GM19023 (cell line): Measurements from ENCODE around the gene UCK2.
A peak's percentile ranks its signal among the peaks of the same experiment; 100 is the strongest.

Experiments
- ATAC-seq: cut with Tn5 transposase; IDR thresholded peaks from one replicate; pipeline ENCODE4 v1.9.1; 2021; ENCODE audit warnings: mild to moderate bottlenecking, moderate library complexity; ENCODE audit not compliant: unreplicated experiment

The UCK2 gene

DNA sequence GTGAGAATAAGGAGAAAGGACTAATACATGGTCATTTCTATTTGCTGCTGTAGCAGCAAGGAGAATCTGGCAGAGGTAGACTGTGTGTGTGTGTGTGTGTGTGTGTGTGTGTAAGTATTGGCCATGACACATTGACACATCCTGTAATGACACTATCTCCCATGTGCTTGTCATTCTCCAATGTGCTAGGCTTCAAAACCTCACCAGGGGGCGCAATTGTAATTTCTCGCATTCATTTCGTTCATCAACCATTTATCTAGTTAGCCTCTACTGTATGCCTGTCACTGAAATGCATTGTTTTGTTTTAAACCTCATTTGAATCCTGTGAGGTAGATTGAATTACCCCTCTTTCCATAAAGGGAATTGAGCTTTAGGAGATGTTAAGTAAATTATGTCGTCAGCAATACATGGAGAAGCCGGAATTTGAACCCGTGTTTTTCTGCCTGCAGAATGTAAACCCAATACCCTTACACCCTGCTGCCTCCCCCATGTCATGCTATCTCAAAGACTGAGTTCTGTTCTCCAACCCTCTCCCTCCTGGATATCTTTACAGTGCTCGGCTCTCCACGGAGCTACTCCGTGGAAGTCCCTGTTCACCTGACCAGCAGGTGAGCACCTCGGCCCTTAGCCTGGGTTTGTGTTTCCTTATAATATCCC, 100.8 kb downstream of the UCK2 start:
- ATAC-seq = no peak

DNA sequence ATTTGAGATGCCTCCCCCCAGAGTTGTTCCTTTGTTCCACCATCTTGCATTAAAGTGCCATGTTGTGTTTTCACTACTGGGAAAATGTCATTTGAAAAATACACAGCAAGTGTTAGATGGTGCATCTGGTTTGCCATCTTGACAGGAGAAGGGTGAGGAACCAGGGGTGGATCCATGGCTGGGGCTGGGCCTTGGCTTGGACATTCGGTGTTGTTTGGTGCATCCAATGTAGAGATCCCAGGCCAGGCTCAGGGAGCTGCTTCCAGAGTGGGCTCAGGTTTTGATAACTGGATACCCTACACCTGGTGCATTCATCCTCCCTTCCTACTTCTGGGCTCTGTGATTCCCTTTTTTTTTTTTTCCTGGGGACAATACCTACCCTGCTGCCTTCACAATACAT, 103.5 kb downstream of the UCK2 start:
- ATAC-seq = no peak

DNA sequence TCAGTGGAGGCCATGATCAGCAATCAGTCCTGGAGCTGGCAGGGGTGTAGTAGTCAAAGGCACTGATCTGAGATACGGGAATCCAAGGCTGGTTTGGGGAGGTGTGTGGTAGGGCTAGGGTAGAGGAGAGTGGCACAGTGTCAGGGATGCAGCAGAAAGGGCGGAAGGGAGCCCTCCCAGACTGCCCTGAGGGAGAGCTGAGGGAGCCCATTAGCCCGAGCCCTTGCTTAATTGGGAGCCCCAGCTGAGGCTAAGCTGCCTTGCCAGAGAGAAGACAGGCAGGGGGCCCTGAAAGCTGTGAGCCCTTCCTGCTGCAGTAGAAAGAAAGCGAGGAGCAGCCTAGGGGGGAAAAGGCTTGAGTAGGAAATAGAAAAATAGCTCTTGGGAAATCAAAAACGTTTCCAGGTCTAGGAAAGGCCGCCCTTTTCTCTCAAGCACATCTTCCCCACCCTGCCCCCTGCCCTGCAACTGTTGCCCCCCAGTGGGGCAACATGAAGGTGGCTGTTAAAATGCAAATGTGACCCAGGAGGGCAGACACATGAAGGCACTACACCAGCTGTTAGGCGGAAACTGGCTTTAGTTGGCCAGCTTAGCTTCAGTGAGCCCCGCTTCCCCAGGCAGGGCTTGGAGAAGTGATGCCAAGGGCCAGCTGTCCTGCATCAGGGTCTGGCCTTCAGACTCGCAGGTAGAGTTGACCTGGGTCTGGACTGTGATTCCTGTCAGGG, 106.2 kb downstream of the UCK2 start:
- no peak for ATAC-seq

DNA sequence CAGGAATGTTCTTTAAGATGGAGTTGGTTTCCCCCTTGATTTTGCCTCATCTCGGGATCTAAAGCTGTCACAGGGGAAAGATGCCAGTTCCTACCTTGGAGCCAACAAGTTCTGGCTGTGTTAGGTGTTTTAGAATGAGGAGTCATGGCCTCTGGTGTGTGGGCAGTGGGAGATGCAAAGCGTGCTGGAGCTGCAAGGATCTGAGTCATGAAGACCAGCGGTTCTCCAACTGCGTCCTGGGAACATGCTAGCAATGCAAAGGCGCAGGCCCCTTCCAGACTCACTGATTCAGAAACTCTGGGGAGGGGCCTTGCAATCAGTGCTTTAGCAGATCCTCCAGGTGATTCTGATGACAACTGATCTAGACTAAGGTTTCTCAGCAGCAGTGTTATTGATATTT, 109.1 kb downstream of the UCK2 start:
- no peak for ATAC-seq

DNA sequence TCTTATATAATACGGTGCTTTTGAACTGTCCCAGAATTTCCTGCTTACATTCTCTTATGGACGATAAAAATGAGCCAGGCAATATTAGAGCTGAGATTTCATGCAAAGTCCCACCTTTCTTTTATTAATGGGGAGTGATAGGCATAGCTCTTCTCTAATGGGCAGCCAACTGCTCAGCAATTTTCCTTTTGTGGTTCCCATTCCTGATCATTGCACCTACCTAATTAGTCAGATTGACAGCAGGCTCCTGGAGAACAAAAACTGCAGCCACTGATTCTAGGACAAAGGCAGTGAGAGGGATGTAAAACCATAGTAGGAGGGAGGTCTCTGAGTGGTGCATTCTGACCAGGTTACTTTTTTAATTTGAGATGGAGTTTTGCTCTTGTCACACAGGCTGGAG, 110.4 kb downstream of the UCK2 start:
- ATAC-seq = no peak

DNA sequence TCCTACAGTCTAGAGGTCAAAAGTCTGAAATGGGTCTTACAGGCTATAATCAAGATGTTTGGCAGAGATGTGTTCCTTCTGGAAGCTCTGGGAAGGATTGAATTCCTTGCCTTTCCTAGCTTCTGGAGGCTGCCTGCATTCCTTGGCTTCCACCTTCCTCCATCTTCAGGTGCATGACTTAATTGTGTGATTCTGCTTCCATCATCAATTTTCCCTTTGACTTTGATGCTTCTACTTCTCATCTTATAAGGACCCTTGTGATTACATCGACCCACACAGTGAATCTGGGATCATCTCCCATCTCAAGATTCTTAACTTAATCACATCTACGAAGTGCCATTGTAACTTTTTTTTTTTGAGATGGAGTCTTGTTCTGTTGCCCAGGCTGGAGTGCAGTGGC, 111.4 kb downstream of the UCK2 start:
- ATAC-seq = no peak

DNA sequence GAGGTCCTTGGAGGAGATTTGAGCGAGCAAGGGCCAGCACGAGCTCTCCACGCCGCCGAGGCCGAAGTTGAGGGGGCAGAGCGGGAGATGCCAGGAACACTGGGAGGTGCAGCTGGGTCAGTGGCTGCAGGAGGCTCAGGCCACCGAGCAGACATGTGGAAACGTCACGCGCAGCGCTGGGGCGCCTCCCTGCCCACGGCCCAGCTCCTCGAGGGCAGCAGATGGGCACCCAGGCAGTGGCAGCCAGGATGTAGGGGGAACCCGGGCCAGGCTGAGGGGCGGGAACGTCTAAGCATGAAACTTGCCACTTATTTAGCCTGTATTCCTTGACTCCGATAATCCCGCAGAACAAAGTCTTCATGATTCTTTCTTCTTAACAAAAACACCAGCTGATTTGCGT, 114.1 kb downstream of the UCK2 start:
- no peak for ATAC-seq

DNA sequence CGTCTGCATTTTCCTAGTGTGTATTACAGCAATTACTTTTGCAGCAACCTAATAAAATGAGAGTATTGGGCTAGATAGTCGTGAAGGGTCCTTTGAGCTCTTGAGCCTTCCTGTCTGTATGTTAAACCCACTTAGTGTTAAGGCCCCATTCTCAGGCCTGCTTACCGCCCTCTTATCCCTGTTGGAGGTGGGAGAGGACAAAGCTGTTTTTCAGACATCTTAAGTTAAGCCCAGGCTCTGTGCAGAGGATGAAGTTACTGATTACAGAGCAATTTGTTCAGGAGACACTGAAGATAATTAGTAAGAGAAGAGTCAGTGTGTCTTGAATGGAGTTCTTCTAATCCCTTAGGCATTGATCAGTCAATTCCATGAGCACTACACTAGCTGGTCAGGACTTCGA, 114.6 kb downstream of the UCK2 start:
- ATAC-seq = no peak

DNA sequence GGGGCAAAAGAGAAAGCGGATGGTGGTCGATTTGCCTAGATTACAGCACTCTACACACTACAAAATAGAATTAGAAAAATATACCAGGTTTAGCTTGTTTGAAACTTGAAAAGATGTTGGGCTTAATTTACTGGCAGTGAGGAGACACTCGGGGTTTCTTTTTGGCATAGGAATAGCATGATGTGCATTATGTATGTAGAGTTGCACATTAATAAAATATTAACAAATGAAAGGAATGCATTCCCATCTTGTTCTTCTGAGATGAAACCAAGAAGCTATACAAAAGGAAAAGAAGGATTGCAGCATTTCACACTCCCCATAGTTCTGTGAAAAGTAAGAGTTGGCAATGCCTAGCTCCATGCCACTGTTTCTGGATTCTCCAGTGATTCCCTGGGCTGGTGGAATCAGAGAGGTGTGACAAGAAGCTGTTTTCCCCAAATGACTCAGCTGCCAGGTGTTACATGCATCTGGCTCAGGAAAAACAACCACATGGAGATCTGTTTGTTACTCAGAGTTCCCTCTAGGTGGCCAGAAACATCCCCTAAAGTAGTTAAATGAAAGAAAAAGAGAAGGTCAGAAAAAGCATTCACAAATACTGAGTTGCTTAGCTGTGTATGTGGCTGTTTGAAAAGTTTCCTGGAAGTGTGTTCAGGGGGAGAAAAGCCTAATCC, 115.6 kb downstream of the UCK2 start:
- peak; percentile 51 for ATAC-seq

DNA sequence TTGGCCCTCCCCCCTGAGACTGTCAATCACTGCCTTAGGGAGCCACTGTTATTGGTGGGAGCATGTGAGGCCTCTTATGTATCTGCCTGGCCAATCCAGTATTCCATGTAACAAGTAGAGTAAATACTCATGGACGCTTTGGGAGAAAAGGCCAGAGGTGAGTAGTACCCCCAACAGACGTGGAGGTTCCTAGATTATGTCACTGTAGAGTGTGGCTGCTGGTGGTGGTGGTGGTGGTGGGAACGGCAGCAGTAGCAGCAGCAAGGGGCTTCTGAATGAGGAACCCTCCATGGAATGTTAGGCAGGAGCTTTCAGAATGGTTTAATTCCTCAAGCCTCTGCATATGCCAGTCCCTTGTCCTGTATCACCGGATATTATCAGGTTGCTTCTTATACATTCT, 118.5 kb downstream of the UCK2 start:
- no peak for ATAC-seq

DNA sequence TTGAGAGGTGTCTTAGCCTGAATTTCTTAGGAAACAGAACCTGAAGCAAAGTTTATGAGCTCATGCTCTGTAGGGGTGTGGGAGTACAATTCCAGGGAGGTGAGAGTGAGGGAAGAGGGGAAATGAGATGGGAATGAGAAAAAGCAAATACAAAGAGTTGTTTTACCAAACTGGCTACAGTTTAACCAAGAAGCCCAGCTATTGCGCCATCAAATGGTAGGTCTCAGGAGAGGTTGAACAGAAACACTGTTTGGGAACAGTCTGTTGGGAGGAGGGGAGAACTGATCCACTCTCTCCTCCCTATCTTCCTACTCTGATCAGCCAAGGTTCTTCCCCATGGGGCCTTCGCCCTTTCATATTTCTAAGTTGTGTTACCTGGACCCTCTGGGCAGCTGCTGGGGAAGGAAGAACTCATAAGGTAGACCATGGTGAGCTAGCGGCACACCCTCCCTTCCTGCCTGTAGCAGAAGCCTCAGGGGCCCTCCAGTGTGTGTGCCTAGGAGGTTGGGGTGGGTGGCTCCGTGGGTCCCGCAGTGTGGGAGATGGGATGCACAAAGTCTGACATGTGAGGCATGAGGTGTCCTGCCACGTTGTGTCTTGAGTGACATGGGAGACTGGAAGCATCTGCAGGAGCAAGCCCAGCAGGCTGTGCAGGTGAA, 120.5 kb downstream of the UCK2 start:
- no peak for ATAC-seq

DNA sequence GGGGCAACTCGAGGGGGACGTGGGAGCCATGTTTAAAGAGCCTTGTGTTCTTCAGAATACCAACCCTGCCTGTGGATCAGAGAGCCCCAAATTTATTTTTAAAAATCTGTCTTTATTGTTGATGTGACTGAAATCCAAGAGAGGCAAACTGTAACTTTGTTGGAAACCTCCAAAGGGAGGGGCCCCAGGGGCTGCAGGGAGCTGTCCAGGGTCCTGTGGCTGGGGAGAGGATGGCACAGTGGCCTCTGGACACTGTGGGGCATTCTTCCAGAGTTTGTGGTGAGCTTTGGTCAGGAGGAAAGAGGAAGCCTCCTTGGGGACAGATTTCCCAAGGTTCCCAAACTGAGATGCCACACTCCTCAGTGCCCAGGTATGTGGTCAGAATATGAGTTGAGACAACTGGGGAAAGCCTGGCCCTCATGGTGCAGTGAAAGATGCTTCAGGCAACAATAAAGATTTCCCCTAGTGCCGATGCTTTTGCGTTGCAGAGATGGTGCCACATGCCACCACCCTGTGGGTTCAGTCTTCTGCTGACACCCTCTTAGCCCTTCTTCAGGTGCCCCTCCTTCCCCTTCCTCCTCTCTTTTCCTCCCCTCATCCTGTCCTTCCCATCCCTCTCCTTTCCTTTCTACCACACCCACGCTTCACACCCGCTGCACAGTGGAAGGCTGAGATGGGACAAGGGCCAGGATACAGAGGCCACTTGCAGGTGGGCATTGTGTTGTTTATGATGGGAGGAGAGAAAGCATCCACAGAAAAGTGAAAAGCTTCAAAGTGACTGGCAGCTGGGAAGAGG, 122.1 kb downstream of the UCK2 start:
- ATAC-seq = no peak

DNA sequence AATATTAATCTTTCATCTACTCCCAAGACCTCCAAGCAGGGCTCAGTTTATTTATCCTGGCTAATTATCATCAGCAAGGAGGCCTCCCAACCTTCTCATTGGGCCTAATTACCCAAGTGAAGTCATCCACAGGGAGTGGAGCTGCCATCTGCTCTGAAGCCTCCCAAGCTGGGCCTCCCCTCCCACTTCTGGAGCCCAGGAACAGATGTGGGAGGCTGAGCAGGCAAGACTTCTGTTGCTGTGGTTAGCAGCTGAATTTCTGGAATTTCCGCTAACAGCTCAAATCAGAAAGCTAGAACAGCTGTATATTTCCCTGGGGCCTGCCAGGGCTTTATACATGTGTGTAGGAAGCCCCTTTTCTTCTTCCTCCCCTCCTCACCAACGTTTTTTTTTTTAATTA, 127.5 kb downstream of the UCK2 start:
- ATAC-seq = no peak

DNA sequence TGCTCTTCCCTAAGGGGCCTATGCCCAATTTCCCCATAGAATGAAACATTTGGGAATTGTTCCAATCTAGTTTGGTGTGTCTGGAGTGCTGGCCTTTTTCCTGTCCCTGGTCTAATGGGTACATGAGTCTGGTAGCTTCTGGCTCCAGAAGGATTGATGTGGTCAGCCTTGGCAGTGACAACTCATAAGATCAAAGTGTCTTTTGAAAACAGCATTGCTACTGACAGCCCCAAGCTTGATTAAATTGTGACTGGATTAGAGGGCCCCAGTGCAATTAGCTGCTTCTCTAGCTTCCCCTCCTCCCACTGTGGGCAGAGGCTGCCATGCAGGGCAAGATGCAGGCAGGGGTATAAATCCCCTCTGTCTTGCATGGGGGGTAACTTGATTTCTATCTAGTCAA, 130.9 kb downstream of the UCK2 start:
- ATAC-seq = no peak

DNA sequence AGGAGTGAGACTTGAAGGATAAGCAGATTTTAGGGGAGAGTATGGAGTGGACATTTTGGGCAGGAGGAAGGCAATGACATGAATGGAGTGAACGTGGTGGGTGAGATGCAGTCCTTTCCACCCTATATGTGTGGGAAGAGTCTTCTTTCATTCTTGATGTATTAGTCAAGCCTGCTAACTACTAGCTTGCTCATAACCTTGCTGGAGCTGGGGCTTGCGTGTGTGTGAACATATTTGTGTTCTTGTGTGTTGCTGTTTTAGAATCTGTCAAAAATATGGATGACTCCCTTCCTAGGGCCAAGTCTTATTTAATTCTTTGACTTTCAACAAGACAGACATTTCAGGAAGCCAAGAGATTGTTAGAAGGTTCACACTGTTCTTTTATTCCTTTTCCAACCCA, 132.7 kb downstream of the UCK2 start:
- ATAC-seq = no peak

DNA sequence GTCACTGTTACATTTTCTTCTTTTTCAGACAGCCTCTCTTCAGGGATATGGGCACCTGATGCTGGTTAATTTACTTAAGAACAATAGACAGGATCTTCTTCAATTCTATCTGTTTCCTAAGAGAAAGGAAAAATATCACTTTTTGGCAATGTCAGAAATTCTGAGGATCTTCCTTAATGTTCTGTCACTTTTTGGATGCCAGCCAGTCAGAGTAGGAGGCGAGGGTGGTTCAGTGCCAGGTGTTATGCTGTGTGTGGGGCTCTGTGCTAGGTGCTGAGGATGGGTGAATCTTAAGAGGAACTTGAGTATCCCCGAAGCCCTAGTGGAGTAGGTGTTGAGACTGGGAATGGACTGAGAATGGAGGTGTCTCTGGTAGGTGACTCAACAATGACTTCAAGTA, 133.5 kb downstream of the UCK2 start:
- ATAC-seq = no peak
